D721Med (cell line): ENCODE results near the gene RYR3.

ENCODE experiments used
- DNase-seq: peaks from one replicate; pipeline ENCODE4 v3.0.0; 2011; ENCODE audit warnings: low spot score; ENCODE audit not compliant: insufficient read length
- FAIRE-seq: peaks from 2 replicates; lab custom pipeline; 2011; peaks lifted over from hg19 to GRCh38; lab: Jason Lieb, UNC
- TF ChIP-seq, protein P1 (sequence below): IDR thresholded peaks from 2 replicates; pipeline ENCODE4 v1.5.1; 2012; ENCODE audit warnings: mild to moderate bottlenecking, control low read depth; ENCODE audit not compliant: insufficient read depth; ENCODE audit errors: missing control alignments

Gene RYR3

DNA sequence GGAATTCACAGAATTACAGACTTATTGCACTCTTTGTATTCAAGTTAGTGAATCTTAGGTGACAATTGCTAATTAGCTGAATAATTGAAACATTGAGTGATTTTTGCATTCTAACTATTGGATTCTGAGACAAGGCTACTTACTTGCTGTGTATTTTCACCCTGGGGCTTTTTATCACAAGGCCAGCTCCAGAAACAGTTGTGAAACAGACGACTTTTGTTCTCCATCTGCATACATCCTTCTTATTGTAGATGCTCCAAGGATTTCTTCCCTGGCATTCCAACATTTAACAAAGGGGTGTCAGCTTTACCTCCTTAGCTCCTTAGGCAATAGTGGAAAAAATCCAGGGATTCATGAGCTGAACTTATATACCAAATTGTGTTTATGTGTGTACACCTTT, 424.4 kb downstream of the RYR3 start:
- TF ChIP-seq, protein P1, sequence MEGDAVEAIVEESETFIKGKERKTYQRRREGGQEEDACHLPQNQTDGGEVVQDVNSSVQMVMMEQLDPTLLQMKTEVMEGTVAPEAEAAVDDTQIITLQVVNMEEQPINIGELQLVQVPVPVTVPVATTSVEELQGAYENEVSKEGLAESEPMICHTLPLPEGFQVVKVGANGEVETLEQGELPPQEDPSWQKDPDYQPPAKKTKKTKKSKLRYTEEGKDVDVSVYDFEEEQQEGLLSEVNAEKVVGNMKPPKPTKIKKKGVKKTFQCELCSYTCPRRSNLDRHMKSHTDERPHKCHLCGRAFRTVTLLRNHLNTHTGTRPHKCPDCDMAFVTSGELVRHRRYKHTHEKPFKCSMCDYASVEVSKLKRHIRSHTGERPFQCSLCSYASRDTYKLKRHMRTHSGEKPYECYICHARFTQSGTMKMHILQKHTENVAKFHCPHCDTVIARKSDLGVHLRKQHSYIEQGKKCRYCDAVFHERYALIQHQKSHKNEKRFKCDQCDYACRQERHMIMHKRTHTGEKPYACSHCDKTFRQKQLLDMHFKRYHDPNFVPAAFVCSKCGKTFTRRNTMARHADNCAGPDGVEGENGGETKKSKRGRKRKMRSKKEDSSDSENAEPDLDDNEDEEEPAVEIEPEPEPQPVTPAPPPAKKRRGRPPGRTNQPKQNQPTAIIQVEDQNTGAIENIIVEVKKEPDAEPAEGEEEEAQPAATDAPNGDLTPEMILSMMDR, result no peak
- DNase-seq (no peak), FAIRE-seq (no peak)

DNA sequence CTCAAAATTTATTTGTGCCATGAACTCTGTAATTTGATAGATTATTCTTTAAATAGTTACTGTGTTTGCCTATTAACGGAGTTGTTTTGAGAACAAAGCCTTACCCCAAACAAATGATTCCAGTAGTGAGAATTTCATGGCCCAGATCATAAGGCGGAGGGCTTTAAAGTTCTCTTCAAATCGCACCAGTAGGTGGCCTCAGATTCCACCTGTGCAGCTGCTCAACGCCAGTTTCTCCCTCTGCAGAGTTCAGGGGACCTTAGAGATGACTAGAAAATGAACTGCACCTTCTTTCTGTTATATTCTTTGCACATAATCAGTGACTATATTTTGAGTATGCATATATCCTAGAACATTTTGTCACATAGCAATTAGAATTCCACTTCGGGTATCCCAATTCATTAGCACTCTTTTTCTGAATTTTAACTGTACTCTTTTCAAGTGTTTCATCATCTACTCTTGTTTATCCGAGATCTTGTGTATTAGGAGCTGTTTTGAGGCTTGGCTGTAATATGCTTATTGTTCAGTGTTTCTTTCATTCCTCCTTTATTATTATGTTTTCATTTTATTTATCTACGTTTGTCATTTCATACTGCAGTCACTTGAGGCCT, 425.0 kb downstream of the RYR3 start:
- DNase-seq (no peak), FAIRE-seq (no peak)
- TF ChIP-seq, protein P1, result peak; percentile 58

DNA sequence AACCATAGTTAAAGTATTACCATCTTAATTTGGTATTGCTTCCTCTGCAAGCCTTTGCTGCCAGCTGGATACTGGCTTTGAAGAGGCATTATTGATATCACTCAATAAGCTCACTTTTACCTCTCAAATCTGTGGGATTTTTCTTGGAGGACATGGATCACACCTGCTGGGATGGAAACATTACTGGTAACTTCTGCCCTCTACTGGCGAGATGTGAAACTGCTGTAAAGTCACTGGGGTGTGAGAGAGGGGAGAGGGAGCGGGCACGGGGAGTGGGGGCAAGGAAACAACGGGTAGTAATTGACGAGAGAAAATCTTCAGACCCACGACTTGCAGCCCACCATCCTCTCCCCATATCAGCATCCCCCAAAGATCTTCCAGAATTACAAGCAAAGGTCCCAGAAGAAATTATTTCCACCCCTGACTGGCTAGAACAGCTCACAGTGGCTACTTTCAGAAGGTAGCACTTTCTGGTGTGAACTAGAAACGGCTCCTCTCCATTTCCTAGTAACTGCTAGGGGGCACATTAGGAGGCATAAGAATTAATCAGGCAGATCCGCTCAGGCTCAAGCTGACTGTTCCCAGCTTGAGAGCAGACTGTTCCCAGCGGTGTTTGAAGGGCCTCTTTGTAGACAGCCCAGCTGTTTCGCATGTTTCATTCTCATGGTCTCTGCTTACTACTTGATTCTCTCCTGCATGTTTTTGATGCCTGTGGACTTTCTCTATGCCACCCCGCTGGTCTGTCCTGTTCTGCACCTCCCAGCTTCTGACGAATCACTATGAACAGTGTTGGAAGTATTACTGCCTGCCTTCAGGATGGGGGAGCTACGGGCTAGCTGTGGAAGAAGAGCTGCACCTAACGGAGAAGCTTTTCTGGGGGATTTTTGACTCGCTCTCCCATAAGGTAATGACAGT, 427.2 kb downstream of the RYR3 start:
- peak; percentile 34 for DNase-seq
- TF ChIP-seq, protein P1, result peak; percentile 66
- FAIRE-seq, result no peak

DNA sequence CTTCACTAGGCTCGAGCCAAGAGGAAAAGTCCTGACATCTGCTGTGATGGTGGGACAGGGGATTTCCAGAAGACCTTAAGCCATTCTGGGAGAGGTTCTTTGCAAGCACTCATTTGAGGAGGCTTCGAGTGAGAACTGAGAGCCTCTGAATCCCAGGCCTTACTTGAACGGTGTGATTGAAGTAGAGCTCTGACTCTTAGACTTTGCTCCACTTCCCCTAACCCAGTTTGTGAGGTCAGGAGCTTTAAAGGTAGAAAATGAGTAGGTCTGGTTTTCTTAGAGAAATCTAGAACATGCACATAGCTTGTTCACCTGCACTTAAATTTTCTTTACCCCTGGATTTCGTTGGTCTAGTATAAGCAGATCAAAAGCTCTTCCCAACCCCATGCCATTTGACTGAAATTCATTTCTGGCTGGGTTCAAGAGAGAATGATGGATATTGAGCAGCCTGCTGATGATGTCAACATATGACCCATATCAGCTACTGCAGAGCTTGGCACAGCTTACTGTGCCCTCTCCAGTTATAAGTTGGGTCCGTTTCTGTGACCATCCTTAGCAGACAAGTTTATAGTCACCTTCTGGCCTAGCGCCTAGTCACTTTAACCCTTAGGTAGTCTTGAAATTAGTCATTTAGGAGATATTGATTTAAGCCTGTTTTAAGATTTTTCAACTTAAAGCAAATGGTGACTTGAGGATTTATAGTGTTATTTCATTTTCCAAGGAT, 428.3 kb downstream of the RYR3 start:
- TF ChIP-seq, protein P1, result no peak
- DNase-seq, result no peak
- FAIRE-seq, result no peak

DNA sequence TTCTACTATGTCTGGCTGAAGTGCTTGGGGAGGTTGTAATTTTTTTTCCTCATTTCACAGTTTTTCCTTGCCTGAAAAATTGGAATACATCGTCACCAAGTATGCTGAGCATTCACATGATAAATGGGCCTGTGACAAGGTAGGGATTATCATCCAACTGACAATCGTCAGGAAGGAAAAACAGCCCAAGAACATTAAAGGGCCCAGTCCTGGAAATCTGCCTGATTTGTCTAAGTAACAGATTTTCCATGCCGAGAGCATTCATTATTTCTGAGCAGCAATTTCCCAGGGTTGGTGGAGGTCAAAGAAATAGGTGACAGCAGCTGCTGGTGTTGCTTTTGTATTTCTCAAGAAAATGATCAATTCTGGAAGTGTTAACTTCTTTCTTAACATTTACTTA, 431.5 kb downstream of the RYR3 start:
- TF ChIP-seq, protein P1, result no peak
- FAIRE-seq, result no peak
- DNase-seq, result no peak

DNA sequence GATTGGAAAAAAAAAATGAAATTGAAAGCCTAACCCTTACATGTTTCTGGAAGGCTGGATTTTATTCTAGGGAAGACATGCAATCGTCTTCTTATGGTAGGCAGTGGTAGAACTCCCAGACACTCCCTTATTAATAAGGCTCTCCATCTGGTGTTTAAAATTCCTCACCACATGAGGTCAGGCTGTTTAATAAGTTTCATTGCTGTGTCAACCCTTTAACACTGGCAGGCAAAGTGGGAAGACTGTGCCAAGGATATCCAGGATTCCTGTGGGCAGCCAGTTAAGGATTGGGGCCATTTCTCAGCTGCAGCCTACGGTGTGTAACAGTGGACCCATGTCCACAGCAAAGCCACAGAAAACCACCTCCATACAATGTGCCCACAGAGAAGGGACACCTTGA, 432.0 kb downstream of the RYR3 start:
- TF ChIP-seq, protein P1, result no peak
- FAIRE-seq (no peak), DNase-seq (no peak)

DNA sequence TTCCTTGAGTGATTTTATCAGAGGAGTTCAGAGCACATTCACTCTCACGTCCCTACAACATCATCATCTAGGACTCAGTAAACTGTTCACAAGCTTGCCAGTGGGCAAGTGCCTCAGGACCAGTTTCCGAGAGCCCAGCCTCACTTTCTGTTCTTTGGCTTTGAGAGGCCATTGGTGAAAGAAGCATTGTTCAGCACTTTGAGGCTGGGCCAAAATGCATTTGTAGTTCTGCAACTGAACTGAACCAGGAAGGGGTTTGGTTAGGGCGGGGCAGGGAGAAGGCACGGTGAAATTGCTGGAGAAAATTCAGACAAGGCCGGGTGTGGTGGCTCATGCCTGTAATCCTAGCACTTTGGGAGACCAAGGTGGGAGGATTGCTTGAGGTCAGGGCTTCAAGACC, 435.4 kb downstream of the RYR3 start:
- DNase-seq (no peak), FAIRE-seq (no peak)
- TF ChIP-seq, protein P1, result no peak
